Loucy (cell line): ENCODE results near the gene ATG7.

Experiments
- H2AFZ ChIP-seq: fragments of 200-600 bp; sonication (generic); 2 replicates; pipeline ENCODE4 v1.6.0; 2016; ENCODE audit warnings: antibody characterized with exemption, mild to moderate bottlenecking, low read length, moderate library complexity
- H3F3A ChIP-seq: fragments of 200-600 bp; 2 replicates; pipeline ENCODE4 v1.6.0; 2016; ENCODE audit warnings: antibody characterized with exemption, low read depth, mild to moderate bottlenecking
- H3K27me3 ChIP-seq: fragments of 200-600 bp; sonication (generic); 2 replicates; pipeline ENCODE4 v1.6.1; 2014; ENCODE audit warnings: low read length, mild to moderate bottlenecking; ENCODE audit not compliant: insufficient read depth, poor library complexity, severe bottlenecking
- H3K36me3 ChIP-seq: fragments of 200-600 bp; sonication (generic); 2 replicates; pipeline ENCODE4 v1.6.1; 2016; ENCODE audit warnings: low read length; ENCODE audit not compliant: insufficient read depth
- H3K4me1 ChIP-seq: fragments of 200-600 bp; sonication (generic); 2 replicates; pipeline ENCODE4 v1.5.1; 2014; ENCODE audit warnings: low read length, mild to moderate bottlenecking; ENCODE audit not compliant: insufficient read depth, poor library complexity, severe bottlenecking
- H3K4me2 ChIP-seq: fragments of 200-600 bp; sonication (generic); 2 replicates; pipeline ENCODE4 v1.6.0; 2014; ENCODE audit warnings: antibody characterized with exemption, low read length, low read depth, mild to moderate bottlenecking; ENCODE audit not compliant: poor library complexity, severe bottlenecking
- H3K4me3 ChIP-seq: fragments of 200-600 bp; sonication (generic); 2 replicates; pipeline ENCODE4 v1.5.1; 2014; ENCODE audit warnings: low read length, mild to moderate bottlenecking, mixed read lengths; ENCODE audit not compliant: poor library complexity, severe bottlenecking
- H3K79me2 ChIP-seq: fragments of 200-600 bp; sonication (generic); 2 replicates; pipeline ENCODE4 v1.6.1; 2014; ENCODE audit warnings: low read length; ENCODE audit not compliant: insufficient read depth
- H3K9ac ChIP-seq: fragments of 200-600 bp; sonication (generic); 2 replicates; pipeline ENCODE4 v1.6.0; 2014; ENCODE audit warnings: mild to moderate bottlenecking, low read depth, low read length, moderate library complexity; ENCODE audit not compliant: poor library complexity, severe bottlenecking
- H3K9me2 ChIP-seq: fragments of 200-600 bp; sonication (generic); replicated peaks from 2 replicates; pipeline ENCODE4 v1.6.1; 2016; ENCODE audit warnings: low read depth, low read length, mixed read lengths
- H3K9me3 ChIP-seq: fragments of 200-600 bp; sonication (generic); 2 replicates; pipeline ENCODE4 v1.6.1; 2014; ENCODE audit warnings: mild to moderate bottlenecking, antibody characterized with exemption, low read length, low read depth; ENCODE audit not compliant: insufficient read depth
- H4K20me1 ChIP-seq: fragments of 200-600 bp; sonication (generic); 2 replicates; pipeline ENCODE4 v1.6.0; 2014; ENCODE audit warnings: antibody characterized with exemption, low read length, mild to moderate bottlenecking; ENCODE audit not compliant: insufficient read depth, poor library complexity, severe bottlenecking
- CTCF ChIP-seq: fragments of 200-600 bp; sonication (generic); conservative IDR thresholded peaks from 2 replicates; pipeline ENCODE4 v1.5.1; 2014; ENCODE audit warnings: mild to moderate bottlenecking, antibody characterized with exemption, low read length
- EZH2phosphoT487 ChIP-seq: fragments of 200-600 bp; IDR thresholded peaks from 2 replicates; pipeline ENCODE4 v1.6.1; 2018; ENCODE audit warnings: antibody characterized with exemption, mild to moderate bottlenecking, moderate library complexity, borderline replicate concordance

Gene ATG7

GRCh38 chr3:11555881-11556633, 283.9 kb downstream of the ATG7 start:
- H3K36me3 ChIP-seq = peaks cover 87% of the 10 kb centered on the region; the same call in 1 of the 2 replicates
- peaks cover 48% of the 10 kb centered on the region; the same call in 1 of the 2 replicates for H3K79me2 ChIP-seq
- H3K9me3 ChIP-seq = no peaks in the 10 kb centered on the region
- H3K4me2 ChIP-seq = no peak overlapping the region
- no peak overlapping the region for H3K4me3 ChIP-seq
- no peaks in the 10 kb centered on the region for H3K9me2 ChIP-seq
- H3F3A ChIP-seq = no peaks in the 10 kb centered on the region
- no peaks in the 10 kb centered on the region for H3K4me1 ChIP-seq
- peaks cover 38% of the 10 kb centered on the region for H4K20me1 ChIP-seq
- no peaks in the 10 kb centered on the region for H3K27me3 ChIP-seq
- no peak overlapping the region for H2AFZ ChIP-seq
- no peak overlapping the region for H3K9ac ChIP-seq
- TF ChIP-seq CTCF = no peak
- no peak for TF ChIP-seq EZH2phosphoT487

GRCh38 chr3:11556851-11557644, 284.9 kb downstream of the ATG7 start:
- Histone ChIP-seq H4K20me1 (peaks cover 46% of the 10 kb centered on the region), H3K9me2 (no peaks in the 10 kb centered on the region), H3K4me3 (no peak overlapping the region), H3K9me3 (no peaks in the 10 kb centered on the region), H2AFZ (no peak overlapping the region), H3K27me3 (no peaks in the 10 kb centered on the region), H3K79me2 (peaks cover 55% of the 10 kb centered on the region; the same call in 1 of the 2 replicates), H3K36me3 (peaks cover 94% of the 10 kb centered on the region; the same call in 1 of the 2 replicates), H3K4me2 (no peak overlapping the region), H3F3A (no peaks in the 10 kb centered on the region), H3K4me1 (no peaks in the 10 kb centered on the region), H3K9ac (no peak overlapping the region)
- TF ChIP-seq CTCF (no peak), EZH2phosphoT487 (no peak)

- H3K9me3 ChIP-seq = no peaks in the 10 kb centered on the region
- H3K9ac ChIP-seq = no peak overlapping the region
- no peaks in the 10 kb centered on the region for H3K4me1 ChIP-seq
- peaks cover 99% of the 10 kb centered on the region; the same call in 1 of the 2 replicates for H3K36me3 ChIP-seq
- H3K27me3 ChIP-seq = no peaks in the 10 kb centered on the region
- H3K9me2 ChIP-seq = no peaks in the 10 kb centered on the region
- H3K79me2 ChIP-seq = peaks cover 64% of the 10 kb centered on the region; the same call in 1 of the 2 replicates
- H4K20me1 ChIP-seq = peaks cover 56% of the 10 kb centered on the region
- no peak overlapping the region for H3K4me2 ChIP-seq
- no peak for TF ChIP-seq CTCF
- TF ChIP-seq EZH2phosphoT487 = no peak
- no peak overlapping the region for H2AFZ ChIP-seq
- H3K4me3 ChIP-seq = no peak overlapping the region
- H3F3A ChIP-seq = no peaks in the 10 kb centered on the region
These were observed 285.8 kb downstream of the ATG7 start for GRCh38 chr3:11558002-11558401.
